HG02642 (cell line): ENCODE results near the gene GSG1L.
"Not testable (repeated sequence)": the region's sequence is repeated elsewhere in the genome, so short reads cannot be mapped to it uniquely, and the experiment has no call there.

Experiments
- ATAC-seq: cut with Tn5 transposase; IDR thresholded peaks from one replicate; pipeline ENCODE4 v1.9.1; 2021; ENCODE audit warnings: mild to moderate bottlenecking; ENCODE audit not compliant: unreplicated experiment, poor library complexity

GSG1L gene

GRCh38 chr16:27993587-27993986 is 69.9 kb downstream of the GSG1L start:
- ATAC-seq = no peak

GRCh38 chr16:27991876-27992275 is 71.6 kb downstream of the GSG1L start:
- no peak for ATAC-seq

GRCh38 chr16:27985981-27986380 is 77.5 kb downstream of the GSG1L start:
- no peak for ATAC-seq

GRCh38 chr16:27984121-27984520 is 79.4 kb downstream of the GSG1L start:
- no peak for ATAC-seq

GRCh38 chr16:27983244-27983643 is 80.3 kb downstream of the GSG1L start:
- ATAC-seq = no peak

- ATAC-seq = no peak
These were observed 81.3 kb downstream of the GSG1L start for GRCh38 chr16:27982184-27982583.

- no peak for ATAC-seq
These were observed 82.4 kb downstream of the GSG1L start for GRCh38 chr16:27980919-27981700.

- ATAC-seq = no peak
These were observed 83.3 kb downstream of the GSG1L start for GRCh38 chr16:27980076-27980775.

- ATAC-seq = not testable (repeated sequence)
These were observed 83.8 kb downstream of the GSG1L start for GRCh38 chr16:27979668-27980067.

- ATAC-seq = no peak
These were observed 84.6 kb downstream of the GSG1L start for GRCh38 chr16:27978876-27979275.

- no peak for ATAC-seq
These were observed 85.5 kb downstream of the GSG1L start for GRCh38 chr16:27977966-27978365.

- ATAC-seq = no peak
These were observed 86.5 kb downstream of the GSG1L start for GRCh38 chr16:27976990-27977389.

- ATAC-seq = no peak
These were observed 88.5 kb downstream of the GSG1L start for GRCh38 chr16:27974896-27975540.

- no peak for ATAC-seq
These were observed 89.8 kb downstream of the GSG1L start for GRCh38 chr16:27973678-27974077.

- no peak for ATAC-seq
These were observed 91.0 kb downstream of the GSG1L start for GRCh38 chr16:27972500-27972899.

GRCh38 chr16:27969574-27969973 is 93.9 kb downstream of the GSG1L start:
- no peak for ATAC-seq

GRCh38 chr16:27967169-27967568 is 96.3 kb downstream of the GSG1L start:
- no peak for ATAC-seq

GRCh38 chr16:27966756-27967155 is 96.8 kb downstream of the GSG1L start:
- no peak for ATAC-seq

- no peak for ATAC-seq
These were observed 97.7 kb downstream of the GSG1L start for GRCh38 chr16:27965801-27966200.

GRCh38 chr16:27963471-27963965 is 100.0 kb downstream of the GSG1L start:
- ATAC-seq = no peak

- no peak for ATAC-seq
These were observed 101.3 kb downstream of the GSG1L start for GRCh38 chr16:27962197-27962596.
